Measurements from ENCODE around the gene HPCAL1.

DNA sequence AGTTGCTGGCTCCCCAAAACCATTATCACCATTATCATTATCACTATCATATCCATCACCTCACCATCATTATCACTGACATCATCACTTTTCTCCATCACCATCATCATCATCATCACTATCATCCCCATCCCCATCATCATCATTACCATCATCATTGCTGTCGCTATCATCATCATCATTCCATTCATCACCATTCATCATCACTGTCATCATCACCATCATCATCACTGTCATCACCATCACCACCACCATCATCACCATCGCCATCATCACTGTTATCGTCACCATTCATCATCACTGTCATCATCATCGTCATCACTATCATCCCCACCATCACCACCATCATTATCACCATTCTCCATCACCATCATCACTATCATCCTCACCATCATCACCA is 9.0 kb downstream of the HPCAL1 start:
- TF ChIP-seq CTCF (IDR thresholded peaks at IDR 0.05) (no peak), POLR2A (IDR thresholded peaks at IDR 0.05) (no peak), EP300 (IDR thresholded peaks at IDR 0.05) (no peak)

Measured in tibial nerve (tissue), 4 donors.